Activated T-helper 2 cell treated with anti-CD3 and anti-CD28 coated beads, Interferon-gamma antibody, Interleukin-2, Interleukin-4, amounts not matched to agents 10 μg/mL and 5 μg/mL and 100 μg/mL, durations not matched to agents 14 hours and 24 hours and 36 hours (primary cell): Measurements from ENCODE around the gene DNHD1. TPM values are rescaled to one million over a fixed set of nuclear protein-coding genes. Genes with fewer than 3 reads are reported as not detected.
A peak's percentile ranks its signal among the peaks of the same experiment; 100 is the strongest.

Source experiments
- DNase-seq: peaks from one replicate; pipeline ENCODE4 v3.0.0; 2021; ENCODE audit warnings: low spot score
- H3K27ac Mint-ChIP-seq: one replicate; pipeline ENCODE4 v1.8.0; 2021; ENCODE audit warnings: mixed read lengths
- H3K27me3 Mint-ChIP-seq: one replicate; pipeline ENCODE4 v1.8.0; 2021; ENCODE audit warnings: low read depth, mixed read lengths
- H3K36me3 Mint-ChIP-seq: one replicate; pipeline ENCODE4 v1.8.0; 2021; ENCODE audit warnings: low read depth, mixed read lengths
- H3K4me1 Mint-ChIP-seq: one replicate; pipeline ENCODE4 v1.8.0; 2021; ENCODE audit warnings: low read depth, mixed read lengths
- H3K4me3 Mint-ChIP-seq: one replicate; pipeline ENCODE4 v1.8.0; 2021; ENCODE audit warnings: low read depth, mild to moderate bottlenecking, moderate library complexity, mixed read lengths
- H3K9me3 Mint-ChIP-seq: one replicate; pipeline ENCODE4 v1.8.0; 2021; ENCODE audit warnings: mixed read lengths
- intact Hi-C: fragments of 100-400 bp; cut with micrococcal nuclease; formaldehyde crosslinking; loops from one replicate; pipeline ENCODE4 v1.15.1; 2023
- total RNA-seq: library from RNA; stranded (reverse); gene quantifications from 2 replicates; pipeline ENCODE4 v1.2.3, GENCODE V29; 2022

DNHD1 gene
- total RNA-seq, 1 donor from 2014 or later: 27.5 TPM

GRCh38 chr11:6608011-6608410 is 110.9 kb downstream of the DNHD1 start:
- Mint-ChIP-seq H3K4me1 (peaks cover 43% of the 10 kb centered on the region), H3K4me3 (no peak overlapping the region), H3K9me3 (no peaks in the 10 kb centered on the region), H3K27me3 (no peaks in the 10 kb centered on the region), H3K36me3 (peaks cover 50% of the 10 kb centered on the region), H3K27ac (peak overlapping the region; percentile 93)
- intact Hi-C loops: loop anchor here (5.0 kb wide), 1 partner anchor 286 kb away; the partner anchor contains the start of gene CAVIN3
- DNase-seq: peak; percentile 5

- no peaks in the 10 kb centered on the region for H3K9me3 Mint-ChIP-seq
- DNase-seq: no peak
- H3K36me3 Mint-ChIP-seq: peaks cover 50% of the 10 kb centered on the region
- no peaks in the 10 kb centered on the region for H3K27me3 Mint-ChIP-seq
- peaks cover 43% of the 10 kb centered on the region for H3K4me1 Mint-ChIP-seq
- intact Hi-C loops: loop anchor here (5.0 kb wide), 1 partner anchor 287 kb away; the partner anchor contains the start of gene CAVIN3
- H3K27ac Mint-ChIP-seq: peak overlapping the region; percentile 23
- no peak overlapping the region for H3K4me3 Mint-ChIP-seq
Measured at GRCh38 chr11:6608726-6609501, 111.8 kb downstream of the DNHD1 start.

- Mint-ChIP-seq H3K27ac (no peak overlapping the region), H3K9me3 (no peaks in the 10 kb centered on the region), H3K27me3 (no peaks in the 10 kb centered on the region), H3K4me3 (peak overlapping the region; percentile 40), H3K36me3 (peaks cover 50% of the 10 kb centered on the region), H3K4me1 (peaks cover 43% of the 10 kb centered on the region)
- intact Hi-C loops: loop anchor here (5.0 to 10.0 kb wide), 3 partner anchors 195 to 375 kb away; partner anchors contain the start of genes APBB1, CAVIN3, CNGA4 and FHIP1B
- DNase-seq: no peak
Measured at GRCh38 chr11:6609502-6610015, 112.5 kb downstream of the DNHD1 start.

- Mint-ChIP-seq H3K9me3 (no peaks in the 10 kb centered on the region), H3K4me1 (peaks cover 43% of the 10 kb centered on the region), H3K27me3 (no peaks in the 10 kb centered on the region), H3K27ac (no peak overlapping the region), H3K4me3 (peak overlapping the region; percentile 95), H3K36me3 (peaks cover 60% of the 10 kb centered on the region)
- no peak for DNase-seq
- intact Hi-C loops: loop anchor here (10.0 kb wide), 2 partner anchors 196 to 376 kb away; partner anchors contain the start of genes APBB1, CNGA4 and FHIP1B
Measured at GRCh38 chr11:6610591-6610990, 113.5 kb downstream of the DNHD1 start.

- H3K36me3 Mint-ChIP-seq: peaks cover 60% of the 10 kb centered on the region
- H3K4me3 Mint-ChIP-seq: peak overlapping the region; percentile 95
- intact Hi-C loops: loop anchor here (10.0 kb wide), 2 partner anchors 197 to 377 kb away; partner anchors contain the start of genes APBB1, CNGA4 and FHIP1B
- no peaks in the 10 kb centered on the region for H3K9me3 Mint-ChIP-seq
- H3K27me3 Mint-ChIP-seq: no peaks in the 10 kb centered on the region
- no peak for DNase-seq
- peak overlapping the region; percentile 83 for H3K27ac Mint-ChIP-seq
- peaks cover 39% of the 10 kb centered on the region for H3K4me1 Mint-ChIP-seq
Measured at GRCh38 chr11:6611092-6611962, 114.2 kb downstream of the DNHD1 start.

- H3K36me3 Mint-ChIP-seq: peaks cover 61% of the 10 kb centered on the region
- DNase-seq: no peak
- no peaks in the 10 kb centered on the region for H3K9me3 Mint-ChIP-seq
- no peaks in the 10 kb centered on the region for H3K27me3 Mint-ChIP-seq
- H3K4me1 Mint-ChIP-seq: peaks cover 33% of the 10 kb centered on the region
- H3K27ac Mint-ChIP-seq: no peak overlapping the region
- intact Hi-C loops: loop anchor here (1.0 to 10.0 kb wide), 5 partner anchors 9 to 377 kb away; partner anchors contain the start of genes APBB1, CNGA4, FHIP1B and ILK
- H3K4me3 Mint-ChIP-seq: peak overlapping the region; percentile 95
Measured at GRCh38 chr11:6611963-6612212, 114.8 kb downstream of the DNHD1 start.

- intact Hi-C loops: loop anchor here (1.0 to 10.0 kb wide), 5 partner anchors 9 to 378 kb away; partner anchors contain the start of genes APBB1, CNGA4, FHIP1B and ILK
- H3K9me3 Mint-ChIP-seq: no peaks in the 10 kb centered on the region
- no peaks in the 10 kb centered on the region for H3K27me3 Mint-ChIP-seq
- DNase-seq: peak; percentile 95
- peaks cover 30% of the 10 kb centered on the region for H3K4me1 Mint-ChIP-seq
- peaks cover 59% of the 10 kb centered on the region for H3K36me3 Mint-ChIP-seq
- peak within 1 kb of the TSS; percentile 83 for H3K27ac Mint-ChIP-seq
- H3K4me3 Mint-ChIP-seq: peak within 1 kb of the TSS; percentile 95
Measured at GRCh38 chr11:6612213-6613041, 115.3 kb downstream of the DNHD1 start, which contains the start of gene TAF10. Gene TAF10, minus strand, starts transcription at chr11:6612216. Its CDS starts 27 bp downstream, at chr11:6612189.

GRCh38 chr11:6613496-6613895 is 116.4 kb downstream of the DNHD1 start:
- H3K4me1 Mint-ChIP-seq: peaks cover 24% of the 10 kb centered on the region
- intact Hi-C loops: loop anchor here (2.0 to 10.0 kb wide), 3 partner anchors 199 to 379 kb away; partner anchors contain the start of genes APBB1, CNGA4, FHIP1B and SMPD1
- DNase-seq: no peak
- H3K4me3 Mint-ChIP-seq: no peak overlapping the region
- no peak overlapping the region for H3K27ac Mint-ChIP-seq
- H3K27me3 Mint-ChIP-seq: no peaks in the 10 kb centered on the region
- H3K36me3 Mint-ChIP-seq: peaks cover 48% of the 10 kb centered on the region
- no peaks in the 10 kb centered on the region for H3K9me3 Mint-ChIP-seq

- H3K4me1 Mint-ChIP-seq: peaks cover 18% of the 10 kb centered on the region
- intact Hi-C loops: loop anchor here (10.0 kb wide), 2 partner anchors 200 to 380 kb away; partner anchors contain the start of genes APBB1, CNGA4 and FHIP1B
- no peak overlapping the region for H3K4me3 Mint-ChIP-seq
- H3K9me3 Mint-ChIP-seq: no peaks in the 10 kb centered on the region
- H3K27me3 Mint-ChIP-seq: no peaks in the 10 kb centered on the region
- H3K36me3 Mint-ChIP-seq: peaks cover 39% of the 10 kb centered on the region
- H3K27ac Mint-ChIP-seq: no peak overlapping the region
- no peak for DNase-seq
Measured at GRCh38 chr11:6614446-6614845, 117.4 kb downstream of the DNHD1 start.

GRCh38 chr11:6615046-6615445 is 118.0 kb downstream of the DNHD1 start:
- Mint-ChIP-seq H3K4me1 (peaks cover 14% of the 10 kb centered on the region), H3K4me3 (no peak overlapping the region), H3K9me3 (no peaks in the 10 kb centered on the region), H3K27ac (no peak overlapping the region), H3K36me3 (peaks cover 33% of the 10 kb centered on the region), H3K27me3 (no peaks in the 10 kb centered on the region)
- DNase-seq: no peak
- intact Hi-C loops: loop anchor here (10.0 kb wide), 2 partner anchors 200 to 380 kb away; partner anchors contain the start of genes APBB1, CNGA4 and FHIP1B

- Mint-ChIP-seq H3K4me1 (peaks cover 9% of the 10 kb centered on the region), H3K27me3 (no peaks in the 10 kb centered on the region), H3K27ac (no peak overlapping the region), H3K9me3 (no peaks in the 10 kb centered on the region), H3K36me3 (peaks cover 23% of the 10 kb centered on the region), H3K4me3 (no peak overlapping the region)
- intact Hi-C loops: loop anchor here (10.0 kb wide), 2 partner anchors 201 to 381 kb away; partner anchors contain the start of genes APBB1, CNGA4 and FHIP1B
- DNase-seq: no peak
Measured at GRCh38 chr11:6615882-6616585, 119.0 kb downstream of the DNHD1 start.
